GM12801 (cell line): Measurements from ENCODE around the gene LRRFIP2.

Source experiments
- TF ChIP-seq, protein P1 (sequence below): IDR thresholded peaks from one replicate; pipeline ENCODE4 v1.5.1; 2011; ENCODE audit warnings: control low read depth; ENCODE audit not compliant: insufficient read length; ENCODE audit errors: extremely low read depth

The LRRFIP2 gene

DNA sequence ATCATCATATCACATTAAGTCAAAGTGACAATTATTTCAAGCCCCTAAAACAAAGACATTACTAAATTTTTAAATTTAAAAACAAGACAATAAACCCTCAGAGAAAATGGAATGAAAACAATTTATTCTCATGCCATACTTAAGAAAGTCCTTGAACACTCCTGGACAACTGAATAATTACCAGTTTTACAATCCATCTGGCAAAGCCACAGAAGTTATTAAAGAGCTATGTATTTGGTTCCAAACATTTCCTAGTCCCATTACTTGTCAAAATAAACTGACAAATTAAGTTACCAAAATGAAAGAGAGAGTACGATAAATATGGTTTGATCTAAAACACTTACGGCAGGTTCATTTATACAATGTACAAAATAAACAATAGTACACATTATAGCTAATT is 63.2 kb downstream of the LRRFIP2 start:
- TF ChIP-seq, protein P1, sequence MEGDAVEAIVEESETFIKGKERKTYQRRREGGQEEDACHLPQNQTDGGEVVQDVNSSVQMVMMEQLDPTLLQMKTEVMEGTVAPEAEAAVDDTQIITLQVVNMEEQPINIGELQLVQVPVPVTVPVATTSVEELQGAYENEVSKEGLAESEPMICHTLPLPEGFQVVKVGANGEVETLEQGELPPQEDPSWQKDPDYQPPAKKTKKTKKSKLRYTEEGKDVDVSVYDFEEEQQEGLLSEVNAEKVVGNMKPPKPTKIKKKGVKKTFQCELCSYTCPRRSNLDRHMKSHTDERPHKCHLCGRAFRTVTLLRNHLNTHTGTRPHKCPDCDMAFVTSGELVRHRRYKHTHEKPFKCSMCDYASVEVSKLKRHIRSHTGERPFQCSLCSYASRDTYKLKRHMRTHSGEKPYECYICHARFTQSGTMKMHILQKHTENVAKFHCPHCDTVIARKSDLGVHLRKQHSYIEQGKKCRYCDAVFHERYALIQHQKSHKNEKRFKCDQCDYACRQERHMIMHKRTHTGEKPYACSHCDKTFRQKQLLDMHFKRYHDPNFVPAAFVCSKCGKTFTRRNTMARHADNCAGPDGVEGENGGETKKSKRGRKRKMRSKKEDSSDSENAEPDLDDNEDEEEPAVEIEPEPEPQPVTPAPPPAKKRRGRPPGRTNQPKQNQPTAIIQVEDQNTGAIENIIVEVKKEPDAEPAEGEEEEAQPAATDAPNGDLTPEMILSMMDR: no peak

DNA sequence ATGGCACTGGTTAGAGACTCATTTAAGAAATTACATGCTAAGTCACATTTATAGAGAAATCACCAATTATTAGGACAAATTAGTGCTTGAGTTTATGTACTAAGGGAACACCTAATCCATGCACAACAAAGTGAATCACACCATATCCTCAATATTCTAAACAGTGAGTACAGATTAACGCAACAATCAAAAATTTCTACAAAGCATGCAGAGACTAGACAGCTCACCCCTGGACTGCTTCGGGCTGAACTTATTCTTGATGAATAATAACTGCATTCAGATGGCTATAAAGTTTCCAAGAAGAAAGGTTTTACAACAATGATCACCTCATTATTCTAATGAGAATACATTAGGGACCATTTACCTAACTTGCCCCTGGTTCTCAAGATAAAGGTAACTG is 66.5 kb downstream of the LRRFIP2 start:
- TF ChIP-seq, protein P1: no peak

DNA sequence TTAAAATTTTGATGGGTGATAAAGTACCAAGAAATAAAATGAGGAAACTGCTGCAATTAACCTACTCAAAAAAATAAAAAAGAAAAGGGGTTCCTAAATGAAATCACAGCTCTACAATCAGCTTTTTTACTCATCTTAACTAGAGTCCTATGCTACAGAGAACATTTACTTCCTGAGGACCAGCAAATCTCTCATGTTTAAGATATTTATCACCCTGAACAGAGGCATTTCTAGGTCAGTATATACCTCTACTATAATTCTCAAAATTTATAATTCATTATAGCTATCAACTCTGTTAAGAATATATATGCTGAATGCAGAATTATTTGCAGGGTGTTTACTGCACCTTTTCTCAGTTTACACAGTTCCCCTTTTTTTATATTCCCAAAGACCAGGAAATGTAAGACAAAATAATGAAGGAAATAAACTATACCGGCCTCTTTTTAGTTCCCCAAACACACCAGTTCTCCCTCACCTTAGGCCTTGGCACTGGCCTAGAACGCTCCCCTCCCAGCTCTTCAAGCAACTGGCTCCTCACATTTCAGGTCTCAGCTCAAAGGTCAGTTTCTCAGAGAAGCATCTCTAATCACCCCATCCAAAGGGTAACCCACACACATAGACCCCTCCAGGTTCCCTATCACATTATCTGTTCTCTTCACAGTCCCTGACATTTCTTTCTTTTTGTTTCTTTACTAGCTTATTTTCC is 71.1 kb downstream of the LRRFIP2 start:
- TF ChIP-seq, protein P1: no peak

DNA sequence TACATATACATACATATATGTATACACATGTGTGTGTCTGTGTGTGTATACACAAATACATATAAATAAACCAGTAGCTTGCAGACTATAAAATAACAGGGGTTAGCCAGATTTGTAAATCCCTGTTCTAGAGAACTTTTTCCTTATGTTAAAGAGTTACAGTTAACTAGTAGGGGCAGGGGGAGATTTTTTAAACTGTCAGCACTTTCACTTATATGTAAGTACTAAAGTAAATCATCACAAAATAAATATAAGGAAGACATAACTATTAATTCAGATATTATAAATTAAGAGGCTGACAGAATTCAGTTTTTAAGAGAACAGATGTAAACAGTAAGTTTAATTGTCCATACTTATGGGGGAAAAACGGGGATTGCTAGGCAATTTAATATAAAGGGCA is 74.0 kb downstream of the LRRFIP2 start:
- TF ChIP-seq, protein P1: no peak

DNA sequence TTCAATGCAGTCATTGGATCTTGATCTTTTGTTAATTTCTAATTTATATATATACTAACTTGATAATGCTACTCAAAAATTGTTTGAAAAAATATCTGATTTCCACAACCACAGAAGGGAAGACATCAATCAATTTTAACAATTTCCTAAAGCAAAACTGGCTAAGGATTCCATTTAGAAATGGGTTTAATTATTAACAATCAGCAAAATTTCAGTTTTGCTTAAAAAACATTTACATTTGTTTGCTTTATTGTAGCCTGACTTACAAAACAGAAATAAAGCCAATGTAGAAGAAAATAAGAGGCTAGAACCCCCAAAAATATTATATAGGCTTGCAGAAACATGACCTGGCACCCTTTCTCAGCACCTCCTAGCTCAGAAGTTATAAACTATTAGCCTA is 74.9 kb downstream of the LRRFIP2 start:
- TF ChIP-seq, protein P1: no peak

DNA sequence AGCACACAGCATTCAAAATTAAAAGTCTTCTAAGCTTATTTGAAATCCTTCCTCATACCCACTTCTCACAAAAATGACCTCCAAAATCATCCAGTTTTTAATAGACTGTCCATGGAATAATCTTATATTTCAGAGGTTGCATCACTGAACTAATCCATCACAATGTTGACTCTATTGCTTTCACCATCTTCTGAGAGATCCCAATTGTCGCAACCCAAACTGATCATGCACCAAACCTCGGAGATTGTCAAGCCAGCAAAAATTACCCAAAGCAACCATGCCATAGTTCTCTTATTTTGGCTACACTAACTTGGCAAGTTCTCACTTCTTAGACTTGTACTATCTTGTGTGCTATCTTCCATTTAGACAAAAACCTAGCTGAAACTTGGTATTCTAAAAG is 75.5 kb downstream of the LRRFIP2 start:
- TF ChIP-seq, protein P1: no peak

DNA sequence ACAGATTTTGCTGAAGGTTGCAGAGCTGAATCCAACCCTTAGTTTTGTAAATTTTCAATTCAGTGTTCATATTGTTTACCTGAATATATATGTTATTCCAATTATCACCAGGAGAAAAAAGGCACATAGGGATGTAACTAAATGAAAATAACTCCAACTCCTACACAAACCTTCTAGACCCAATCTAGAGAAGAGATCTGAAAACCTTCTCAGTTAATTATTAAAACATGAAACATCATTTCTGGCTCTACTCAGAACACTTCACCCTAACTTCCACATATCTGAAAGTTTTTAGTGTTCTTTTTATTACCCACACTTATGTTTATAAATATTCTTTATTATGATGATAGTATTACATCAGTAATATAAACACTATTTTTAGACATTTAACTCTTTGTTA is 76.6 kb downstream of the LRRFIP2 start:
- TF ChIP-seq, protein P1: no peak
